Omental fat pad (tissue), 4 donors: Measurements from ENCODE around the gene FAR1. TPM values are rescaled to one million over a fixed set of nuclear protein-coding genes. Genes with fewer than 3 reads are reported as not detected.
"Not testable (repeated sequence)": the region's sequence is repeated elsewhere in the genome, so short reads cannot be mapped to it uniquely, and the experiment has no call there.

Experiments used
- ATAC-seq: fragments of 150-250 bp; one replicate; pipeline ENCODE4 v1.9.1; 2016; ENCODE audit warnings: mild to moderate bottlenecking, moderate library complexity; ENCODE audit not compliant: low FRiP score
- DNase-seq: peaks from one replicate; pipeline ENCODE4 v3.0.0-alpha.2; 2019; ENCODE audit warnings: low spot score
- CTCF ChIP-seq, 3 donors: fragments of 450-650 bp; IDR thresholded peaks; one replicate each; pipeline ENCODE4 v1.5.1; 2016 to 2017; ENCODE audit warnings: antibody characterized with exemption in 3 of 3, mild to moderate bottlenecking in 3 of 3, moderate library complexity in 2 of 3
- total RNA-seq, 4 donors: library from RNA; depleted of rRNA; stranded (reverse); fragments of >200 nt; gene quantifications; one replicate each; pipeline ENCODE4 v1.1.0, GENCODE V29; 2016

Gene FAR1
- total RNA-seq, 4 donors from 2014 or later, result 35.4 to 56.8 (median 45.4) TPM

- ATAC-seq, result no peak
- TF ChIP-seq CTCF (IDR thresholded peaks at IDR 0.05), result no peak
- DNase-seq, result no peak
Measured at GRCh38 chr11:13637125-13638069, 31.1 kb upstream of the FAR1 start.

- ATAC-seq (no peak), DNase-seq (no peak)
- no peak for TF ChIP-seq CTCF (IDR thresholded peaks at IDR 0.05)
Measured at GRCh38 chr11:13638422-13638821, 30.0 kb upstream of the FAR1 start.

- DNase-seq, result no peak
- TF ChIP-seq CTCF (IDR thresholded peaks at IDR 0.05), result no peak
- ATAC-seq, result no peak
Measured at GRCh38 chr11:13644997-13645687, 23.3 kb upstream of the FAR1 start.

- ATAC-seq, result no peak
- TF ChIP-seq CTCF (IDR thresholded peaks at IDR 0.05), result no peak
- no peak for DNase-seq
Measured at GRCh38 chr11:13647391-13647790, 21.1 kb upstream of the FAR1 start.

- DNase-seq (no peak), ATAC-seq (no peak)
- TF ChIP-seq CTCF (IDR thresholded peaks at IDR 0.05), result no peak
Measured at GRCh38 chr11:13649619-13650018, 18.8 kb upstream of the FAR1 start.

GRCh38 chr11:13651515-13651914 is 17.0 kb upstream of the FAR1 start:
- ATAC-seq, DNase-seq: not testable (repeated sequence)

- no peak for TF ChIP-seq CTCF (IDR thresholded peaks at IDR 0.05)
Measured at GRCh38 chr11:13661074-13661623, 7.3 kb upstream of the FAR1 start.

More at GRCh38 chr11:13661074-13661623, 7.3 kb upstream of the FAR1 start:
- no peak for ATAC-seq
- DNase-seq, result no peak
